Right renal cortex interstitium (tissue), 3 donors: Measurements from ENCODE around the gene ACTR1A. TPM values are rescaled to one million over a fixed set of nuclear protein-coding genes. Genes with fewer than 3 reads are reported as not detected.

Source experiments
- DNase-seq, 3 donors: peaks; one replicate each; pipeline ENCODE4 v3.0.0-alpha.2; 2013; ENCODE audit warnings: low read depth in 3 of 3, low spot score in 2 of 3
- polyA plus RNA-seq, 3 donors: library from polyadenylated mRNA; unstranded; fragments of 120-200 nt; gene quantifications; one replicate each; pipeline ENCODE4 v1.2.1, GENCODE V29; 2013; ENCODE audit not compliant: insufficient read length in 3 of 3

The ACTR1A gene
- polyA plus RNA-seq, 3 donors = 87.7 to 90.1 (median 89.2) TPM

DNA sequence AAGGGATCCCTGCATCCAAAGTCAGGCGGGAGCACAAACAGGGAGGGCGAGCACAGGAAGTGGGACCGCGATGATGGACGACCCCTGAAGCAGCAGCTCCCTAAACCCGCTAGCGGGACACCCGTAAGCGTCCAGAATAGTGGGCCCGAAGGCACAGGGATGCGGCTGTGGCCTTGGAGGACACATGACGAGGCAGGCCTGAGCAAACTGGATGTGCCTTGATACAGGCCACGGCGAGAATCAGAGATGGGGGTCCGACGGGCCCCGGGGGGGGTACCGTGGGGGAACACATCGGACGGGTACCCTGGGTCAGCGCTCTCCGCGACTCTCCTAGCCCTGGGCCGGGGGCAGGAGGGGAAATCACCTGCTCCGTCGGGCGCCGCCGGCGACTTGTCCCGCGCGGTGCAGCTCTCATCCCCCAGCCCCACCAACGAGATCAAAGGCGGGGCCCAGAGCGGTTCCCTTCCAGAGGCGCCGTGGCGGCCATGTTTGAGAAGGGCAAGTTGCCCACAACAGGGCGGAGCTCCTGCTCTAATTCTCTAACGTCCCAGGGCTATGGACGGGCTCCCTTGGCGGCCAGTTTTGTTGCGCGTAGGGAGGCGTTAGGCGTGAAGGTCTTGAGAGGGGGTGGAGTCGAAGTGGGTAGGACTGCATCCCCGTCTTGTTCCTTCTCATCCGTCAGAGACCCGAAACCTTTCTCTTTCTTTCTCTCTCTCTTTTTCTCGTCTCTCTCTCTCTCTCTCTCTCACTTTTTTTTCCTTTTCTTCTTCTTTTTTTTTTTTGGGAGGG, 70.2 kb downstream of the ACTR1A start, which contains the start of gene CUEDC2:
TSS of gene CUEDC2 (minus strand) at position 413 of the 789 bp plus-strand sequence. CDS start 7,386 bp downstream, outside the sequence.
- DNase-seq = peak; percentile 94 to 97 (median 95)

GRCh38 chr10:102431452-102432124, 70.9 kb downstream of the ACTR1A start:
- no peak for DNase-seq

DNA sequence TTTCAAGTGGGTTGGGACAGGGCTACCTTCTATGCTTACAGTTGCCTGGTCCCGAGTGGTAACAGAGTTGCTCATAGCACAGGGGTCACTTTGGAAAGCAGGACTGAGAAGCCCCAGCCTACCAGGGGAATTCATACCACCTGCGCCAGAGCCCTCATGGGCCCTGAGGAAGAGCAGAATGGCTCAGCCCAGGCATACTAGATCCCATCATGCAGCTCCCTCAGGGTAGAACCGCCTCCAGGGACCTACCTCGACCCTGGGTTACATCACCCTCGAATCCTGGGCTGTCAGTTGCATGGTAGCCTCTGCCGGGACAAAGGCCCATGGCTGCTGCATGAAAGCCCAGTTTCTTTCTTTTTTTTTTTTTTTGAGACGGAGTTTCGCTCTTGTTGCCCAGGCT, 73.0 kb downstream of the ACTR1A start:
- DNase-seq = no peak

Other genes starting within 250 kb of the ACTR1A start
- 10 to 100 TPM; 15.7 to 17.4 (median 16.8) TPM for gene NFKB2, start 107.0 kb downstream of the ACTR1A start, polyA plus RNA-seq
- gene PSD, start 83.9 kb downstream of the ACTR1A start, polyA plus RNA-seq = 1 to 10 TPM; 6.9 to 9.1 (median 7.8) TPM
- 1 to 10 TPM; 5.9 to 8.0 (median 5.9) TPM for gene FBXL15, start 81.9 kb downstream of the ACTR1A start, polyA plus RNA-seq
- gene CUEDC2, start 70.1 kb downstream of the ACTR1A start, polyA plus RNA-seq = 10 to 100 TPM; 72.0 to 78.2 (median 72.9) TPM
- gene C10orf95, start 51.2 kb downstream of the ACTR1A start, polyA plus RNA-seq = under 1 TPM; 0.57 to 0.62 (median 0.58) TPM
- gene SUFU, start 1.3 kb upstream of the ACTR1A start, polyA plus RNA-seq = 10 to 100 TPM; 24.1 to 30.0 (median 27.6) TPM
- 100 to 1,000 TPM; 121 to 127 (median 121) TPM for gene TRIM8, start 141.8 kb upstream of the ACTR1A start, polyA plus RNA-seq
- gene ARL3, start 211.7 kb upstream of the ACTR1A start, polyA plus RNA-seq = 10 to 100 TPM; 31.9 to 35.1 (median 34.3) TPM
- gene SFXN2, start 211.9 kb upstream of the ACTR1A start, polyA plus RNA-seq = 10 to 100 TPM; 44.0 to 48.3 (median 47.1) TPM
- 10 to 100 TPM; 44.3 to 45.4 (median 45.4) TPM for gene WBP1L, start 241.2 kb upstream of the ACTR1A start, polyA plus RNA-seq